Measurements from ENCODE around the gene HIPK2. TPM values are rescaled to one million over a fixed set of nuclear protein-coding genes. Genes with fewer than 3 reads are reported as not detected.

Gene HIPK2
- total RNA-seq, 1 experiment from 2014 or later = 2.0 TPM

GRCh38 chr7:139534096-139534495 is 243.7 kb downstream of the HIPK2 start:
- Histone ChIP-seq H3K4me3 (no peak overlapping the region), H3K9me3 (no peaks in the 10 kb centered on the region), H3K27me3 (no peaks in the 10 kb centered on the region), H3K36me3 (no peaks in the 10 kb centered on the region)
- DNase-seq = no peak

- no peak for DNase-seq
- no peaks in the 10 kb centered on the region for H3K9me3 ChIP-seq
- no peaks in the 10 kb centered on the region for H3K36me3 ChIP-seq
- H3K4me3 ChIP-seq = no peak overlapping the region
- H3K27me3 ChIP-seq = no peaks in the 10 kb centered on the region
These were observed 245.1 kb downstream of the HIPK2 start for GRCh38 chr7:139532636-139533155.

GRCh38 chr7:139531094-139531493 is 246.7 kb downstream of the HIPK2 start:
- no peak overlapping the region for H3K4me3 ChIP-seq
- H3K27me3 ChIP-seq = no peaks in the 10 kb centered on the region
- DNase-seq = no peak
- no peaks in the 10 kb centered on the region for H3K36me3 ChIP-seq
- no peaks in the 10 kb centered on the region for H3K9me3 ChIP-seq

GRCh38 chr7:139526578-139527544 is 250.9 kb downstream of the HIPK2 start:
- Histone ChIP-seq H3K9me3 (no peaks in the 10 kb centered on the region), H3K27me3 (no peaks in the 10 kb centered on the region), H3K36me3 (no peaks in the 10 kb centered on the region), H3K4me3 (no peak overlapping the region)
- peak; percentile 64 for DNase-seq

- Histone ChIP-seq H3K36me3 (no peaks in the 10 kb centered on the region), H3K27me3 (no peaks in the 10 kb centered on the region)
- no peak for DNase-seq
These were observed 252.0 kb downstream of the HIPK2 start for GRCh38 chr7:139525750-139526149.

GRCh38 chr7:139525239-139525638 is 252.6 kb downstream of the HIPK2 start:
- no peak for DNase-seq
- H3K9me3 ChIP-seq = no peaks in the 10 kb centered on the region
- H3K36me3 ChIP-seq = no peaks in the 10 kb centered on the region
- H3K4me3 ChIP-seq = no peak overlapping the region
- no peaks in the 10 kb centered on the region for H3K27me3 ChIP-seq

More at GRCh38 chr7:139525750-139526149, 252.0 kb downstream of the HIPK2 start:
- H3K9me3 ChIP-seq = no peaks in the 10 kb centered on the region
- H3K4me3 ChIP-seq = no peak overlapping the region

GRCh38 chr7:139523968-139524815 is 253.6 kb downstream of the HIPK2 start:
- DNase-seq = no peak
- Histone ChIP-seq H3K9me3 (no peaks in the 10 kb centered on the region), H3K36me3 (no peaks in the 10 kb centered on the region), H3K4me3 (no peak overlapping the region), H3K27me3 (no peaks in the 10 kb centered on the region)

GRCh38 chr7:139523199-139523941 is 254.4 kb downstream of the HIPK2 start, which contains the start of gene CLEC2L:
TSS of gene CLEC2L (plus strand) at chr7:139523685. CDS start at chr7:139523928, 243 bp downstream.
- H3K4me3 ChIP-seq = no peak within 1 kb of the TSS
- DNase-seq = peak; percentile 30
- no peaks in the 10 kb centered on the region for H3K27me3 ChIP-seq
- no peaks in the 10 kb centered on the region for H3K9me3 ChIP-seq
- H3K36me3 ChIP-seq = no peaks in the 10 kb centered on the region

GRCh38 chr7:139522830-139523198 is 255.0 kb downstream of the HIPK2 start:
- no peaks in the 10 kb centered on the region for H3K27me3 ChIP-seq
- no peak overlapping the region for H3K4me3 ChIP-seq
- H3K36me3 ChIP-seq = no peaks in the 10 kb centered on the region
- no peak for DNase-seq
- H3K9me3 ChIP-seq = no peaks in the 10 kb centered on the region

- H3K36me3 ChIP-seq = no peaks in the 10 kb centered on the region
- no peak for DNase-seq
- no peak overlapping the region for H3K4me3 ChIP-seq
- H3K27me3 ChIP-seq = no peaks in the 10 kb centered on the region
- H3K9me3 ChIP-seq = no peaks in the 10 kb centered on the region
These were observed 256.4 kb downstream of the HIPK2 start for GRCh38 chr7:139521439-139521838.

- Histone ChIP-seq H3K9me3 (no peaks in the 10 kb centered on the region), H3K4me3 (no peak overlapping the region), H3K27me3 (no peaks in the 10 kb centered on the region), H3K36me3 (no peaks in the 10 kb centered on the region)
- DNase-seq = no peak
These were observed 262.5 kb downstream of the HIPK2 start for GRCh38 chr7:139515266-139515665.

Other genes starting within 250 kb of the HIPK2 start
- 0.56 TPM in 1 of 2 replicates, not detected in the other for gene TBXAS1, start 51.3 kb upstream of the HIPK2 start, total RNA-seq (2014; rRNA removed; shearing (Covaris generic); ENCODE audit: low replicate concordance)